Gastrocnemius medialis (tissue), 4 donors: ENCODE data around the gene THSD4. TPM values are rescaled to one million over a fixed set of nuclear protein-coding genes. Genes with fewer than 3 reads are reported as not detected.

ENCODE experiments used
- ATAC-seq, 2 donors: fragments of 150-250 bp; one replicate each; pipeline ENCODE4 v1.9.1; 2016
- DNase-seq, 2 donors: peaks; one replicate each; pipeline ENCODE4 v3.0.0-alpha.2; 2019
- H3K27ac ChIP-seq, 4 donors: fragments of 200-600 bp; sonication (generic); 1 replicate in 1 of 4; 2 replicates in 3 of 4; pipeline ENCODE4 v1.5.1; 2016 to 2018; ENCODE audit warnings: mild to moderate bottlenecking in 2 of 4, moderate library complexity in 1 of 4
- H3K27me3 ChIP-seq, 3 donors: fragments of 200-600 bp; sonication (generic) in 2 of 3; 1 replicate in 1 of 3; 2 replicates in 2 of 3; pipeline versions ENCODE4 v1.5.1 to v1.6.0; 2016 to 2019; ENCODE audit warnings: mild to moderate bottlenecking in 1 of 3, moderate library complexity in 1 of 3
- H3K36me3 ChIP-seq, 2 donors: fragments of 200-600 bp; sonication (generic) in 1 of 2; one replicate each; pipeline ENCODE4 v1.5.1; 2017 to 2018
- H3K4me1 ChIP-seq, 2 donors: fragments of 200-600 bp; sonication (generic) in 1 of 2; one replicate each; pipeline ENCODE4 v1.5.1; 2016 to 2017; ENCODE audit warnings: mild to moderate bottlenecking in 2 of 2
- H3K4me3 ChIP-seq, 4 donors: fragments of 200-600 bp; sonication (generic) in 3 of 4; 1 replicate in 1 of 4; 2 replicates in 3 of 4; pipeline ENCODE4 v1.5.1; 2016 to 2019; ENCODE audit warnings: mild to moderate bottlenecking in 2 of 4
- H3K9me3 ChIP-seq, 3 donors: fragments of 200-600 bp; sonication (generic) in 2 of 3; 1 replicate in 1 of 3; 2 replicates in 2 of 3; pipeline ENCODE4 v1.5.1; 2016 to 2019
- CTCF ChIP-seq, 5 experiments: fragments of 450-650 bp in 3 of 5; fragments of 200-600 bp in 2 of 5; sonication (generic) in 2 of 5; IDR thresholded peaks in 4 of 5; conservative IDR thresholded peaks in 1 of 5; 1 replicate in 4 of 5; 2 replicates in 1 of 5; pipeline ENCODE4 v1.5.1; 2016 to 2019; ENCODE audit warnings: antibody characterized with exemption in 5 of 5, mild to moderate bottlenecking in 3 of 5, moderate library complexity in 3 of 5
- POLR2A ChIP-seq, 2 donors: fragments of 450-650 bp; IDR thresholded peaks; one replicate each; pipeline ENCODE4 v1.6.1; 2017; ENCODE audit warnings: antibody characterized with exemption in 2 of 2, mild to moderate bottlenecking in 2 of 2, moderate library complexity in 2 of 2
- in situ Hi-C, 4 donors: fragments of 200-750 bp; cut with MboI; loops; one replicate each; pipeline versions ENCODE4 v1.15.0 to v1.8.0; 2017; ENCODE audit warnings: low sequenced_read_pairs in 4 of 4
- intact Hi-C: fragments of 100-400 bp; cut with DNase I; formaldehyde crosslinking; loops from one replicate; pipeline ENCODE4 v1.15.1; 2023; ENCODE audit warnings: low total_unique reads
- total RNA-seq, 4 donors: library from RNA; depleted of rRNA; stranded (reverse); fragments of >200 nt; gene quantifications; one replicate each; pipeline versions ENCODE4 v1.1.0 to v1.2.3, GENCODE V29; 2016

The THSD4 gene
- total RNA-seq, 4 donors from 2014 or later: 0.35 to 3.1 (median 0.60) TPM

- Histone ChIP-seq H3K27me3 (no peaks in the 10 kb centered on the region), H3K4me1 (peaks cover 13% of the 10 kb centered on the region in 2 donors), H3K4me3 (no peak overlapping the region), H3K36me3 (no peaks in the 10 kb centered on the region), H3K27ac (no peak overlapping the region), H3K9me3 (no peaks in the 10 kb centered on the region)
- no peak for DNase-seq
- TF ChIP-seq POLR2A (IDR thresholded peaks at IDR 0.05) (no peak), CTCF (IDR thresholded peaks at IDR 0.05 in 4 of 5, conservative IDR thresholded peaks at IDR 0.05 in 1 of 5) (no peak)
- in situ Hi-C loops: no loop called here
- ATAC-seq: no peak
- intact Hi-C loops: no loop called here
Measured at GRCh38 chr15:71280206-71280605, 164.9 kb downstream of the THSD4 start.

GRCh38 chr15:71281256-71281655, 166.0 kb downstream of the THSD4 start:
- no peaks in the 10 kb centered on the region for H3K27me3 ChIP-seq
- no peak overlapping the region for H3K27ac ChIP-seq
- in situ Hi-C loops: no loop called here

GRCh38 chr15:71282076-71282475, 166.8 kb downstream of the THSD4 start:
- in situ Hi-C loops (no loop called here), intact Hi-C loops (no loop called here)
- Histone ChIP-seq H3K4me1 (peaks cover 13% of the 10 kb centered on the region in 2 donors), H3K27ac (no peak overlapping the region), H3K4me3 (no peak overlapping the region), H3K36me3 (no peaks in the 10 kb centered on the region), H3K27me3 (no peaks in the 10 kb centered on the region), H3K9me3 (no peaks in the 10 kb centered on the region)
- ATAC-seq: peak in 1 of 2 donors; percentile 16
- no peak for DNase-seq
- TF ChIP-seq POLR2A (IDR thresholded peaks at IDR 0.05) (no peak), CTCF (IDR thresholded peaks at IDR 0.05 in 4 of 5, conservative IDR thresholded peaks at IDR 0.05 in 1 of 5) (no peak)

More at GRCh38 chr15:71281256-71281655, 166.0 kb downstream of the THSD4 start:
- Histone ChIP-seq H3K9me3 (no peaks in the 10 kb centered on the region), H3K4me1 (peaks cover 13% of the 10 kb centered on the region in 2 donors), H3K4me3 (no peak overlapping the region), H3K36me3 (no peaks in the 10 kb centered on the region)
- ATAC-seq (no peak), DNase-seq (no peak)
- intact Hi-C loops: no loop called here
- TF ChIP-seq POLR2A (IDR thresholded peaks at IDR 0.05) (no peak), CTCF (IDR thresholded peaks at IDR 0.05 in 4 of 5, conservative IDR thresholded peaks at IDR 0.05 in 1 of 5) (no peak)

GRCh38 chr15:71288348-71288955, 173.2 kb downstream of the THSD4 start:
- Histone ChIP-seq H3K4me1 (no peaks in the 10 kb centered on the region), H3K9me3 (no peaks in the 10 kb centered on the region), H3K36me3 (no peaks in the 10 kb centered on the region), H3K27ac (no peak overlapping the region), H3K4me3 (no peak overlapping the region), H3K27me3 (no peaks in the 10 kb centered on the region)
- TF ChIP-seq POLR2A (IDR thresholded peaks at IDR 0.05): no peak
- no peak for TF ChIP-seq CTCF (IDR thresholded peaks at IDR 0.05 in 4 of 5, conservative IDR thresholded peaks at IDR 0.05 in 1 of 5)
- in situ Hi-C loops: no loop called here
- intact Hi-C loops: no loop called here
- ATAC-seq (no peak), DNase-seq (no peak)

- H3K27ac ChIP-seq: no peak overlapping the region
- DNase-seq (no peak), ATAC-seq (no peak)
Measured at GRCh38 chr15:71290002-71290401, 174.7 kb downstream of the THSD4 start.

More at GRCh38 chr15:71290002-71290401, 174.7 kb downstream of the THSD4 start:
- TF ChIP-seq CTCF (IDR thresholded peaks at IDR 0.05 in 4 of 5, conservative IDR thresholded peaks at IDR 0.05 in 1 of 5) (no peak), POLR2A (IDR thresholded peaks at IDR 0.05) (no peak)
- no peaks in the 10 kb centered on the region for H3K4me1 ChIP-seq
- intact Hi-C loops: no loop called here
- no peaks in the 10 kb centered on the region for H3K9me3 ChIP-seq
- H3K27me3 ChIP-seq: no peaks in the 10 kb centered on the region
- no peaks in the 10 kb centered on the region for H3K36me3 ChIP-seq
- H3K4me3 ChIP-seq: no peak overlapping the region
- in situ Hi-C loops: no loop called here
